Measurements from ENCODE around the gene CCDC83. TPM values are rescaled to one million over a fixed set of nuclear protein-coding genes. Genes with fewer than 3 reads are reported as not detected.

CCDC83 gene
- total RNA-seq, 1 experiment from 2014 or later, result not detected

GRCh38 chr11:85935751-85936150 is 80.6 kb downstream of the CCDC83 start:
- H3K36me3 Mint-ChIP-seq (ENCODE audit: insufficient read depth in 1 of 3, low read depth in 3 of 3), result peaks cover 0 to 10% (median 4%) of the 10 kb centered on the region in 3 experiments; a peak in 4 of 7 replicates
- H3K4me2 ChIP-seq (ENCODE audit: insufficient read depth, insufficient read length, low read length), result no peak overlapping the region
- no peaks in the 10 kb centered on the region for H3K79me2 ChIP-seq (ENCODE audit: insufficient read depth, low read length)
- peaks cover 3 to 7% of the 10 kb centered on the region in 2 experiments; a peak in 4 of 5 replicates for H3K9me3 Mint-ChIP-seq
- H3K56ac ChIP-seq (ENCODE audit: insufficient read length, low read depth, low read length), result no peak overlapping the region
- H3K14ac ChIP-seq (ENCODE audit: insufficient read depth, low read length), result no peak overlapping the region
- no peak overlapping the region for H2BK15ac ChIP-seq (ENCODE audit: low read depth, low read length)
- peaks cover 6% of the 10 kb centered on the region for H3K27me3 Mint-ChIP-seq (ENCODE audit: low read depth)
- no peaks in the 10 kb centered on the region for H3K27me3 ChIP-seq (ENCODE audit: insufficient read depth, low read length)
- no peak overlapping the region for H3K27ac ChIP-seq (ENCODE audit: insufficient read length, low read depth, low read length)
- H4K8ac ChIP-seq (replicated peaks; ENCODE audit: insufficient read length, low read depth, low read length), result no peak overlapping the region
- H3K79me1 ChIP-seq (ENCODE audit: insufficient read depth, low read depth, low read length, poor library complexity, severe bottlenecking), result no peaks in the 10 kb centered on the region
- no peak overlapping the region for H2AK5ac ChIP-seq (ENCODE audit: insufficient read length, low read length)
- no peaks in the 10 kb centered on the region for H3K4me1 ChIP-seq (ENCODE audit: insufficient read depth, low read length)
- TF ChIP-seq CTCF (conservative IDR thresholded peaks at IDR 0.05), result no peak
- no peak overlapping the region for H3T11ph ChIP-seq (ENCODE audit: low read length)
- H3K18ac ChIP-seq (ENCODE audit: insufficient read length, low read depth, low read length), result no peak overlapping the region
- H3K9me3 ChIP-seq (ENCODE audit: control insufficient read depth, low read depth, low read length), result no peaks in the 10 kb centered on the region
- no peak overlapping the region for H2BK120ac ChIP-seq (ENCODE audit: low read depth, low read length, poor library complexity, severe bottlenecking)
- H4K20me1 ChIP-seq (ENCODE audit: control insufficient read depth, insufficient read depth, insufficient read length), result no peaks in the 10 kb centered on the region
- no CpG with 5 or more reads among the region's 10 CpGs for WGBS (ENCODE audit: extremely low coverage, insufficient read length, low lambda C conversion rate)
- H4K5ac ChIP-seq (ENCODE audit: insufficient read length, low read depth, low read length), result no peak overlapping the region
- no peak overlapping the region for H2BK12ac ChIP-seq (ENCODE audit: insufficient read length, low read depth, low read length)
- H3K4ac ChIP-seq (ENCODE audit: low read depth, low read length), result no peak overlapping the region
- H3K23ac ChIP-seq (ENCODE audit: insufficient read length, low read depth, low read length), result no peak overlapping the region
- peaks cover 4% of the 10 kb centered on the region in 2 experiments; a peak in 2 of 4 replicates for H3K4me1 Mint-ChIP-seq
- H3K9ac ChIP-seq (ENCODE audit: extremely low read depth, insufficient read length, low read length), result no peak overlapping the region
- no peak overlapping the region for H3K4me3 Mint-ChIP-seq
- no peak overlapping the region for H2BK20ac ChIP-seq (ENCODE audit: low read depth, low read length, poor library complexity, severe bottlenecking)
- peak overlapping the region in 1 of 3 experiments; percentile 6; a peak in 2 of 7 replicates for H3K27ac Mint-ChIP-seq
- H4K91ac ChIP-seq (ENCODE audit: insufficient read length, low read depth, low read length), result no peak overlapping the region
- H3K23me2 ChIP-seq (ENCODE audit: insufficient read length, low read depth, low read length, poor library complexity, severe bottlenecking), result no peaks in the 10 kb centered on the region
- H2BK5ac ChIP-seq (ENCODE audit: insufficient read length, low read length), result no peak overlapping the region
- H2AFZ ChIP-seq (ENCODE audit: low read length), result no peak overlapping the region
- DNase-seq, result no peak

Measured in H9 (cell line).